ENCODE measurements around the gene GPSM3.
A peak's percentile ranks its signal among the peaks of the same experiment; 100 is the strongest.
"Not testable (repeated sequence)": the region's sequence is repeated elsewhere in the genome, so short reads cannot be mapped to it uniquely, and the experiment has no call there.

Gene GPSM3

DNA sequence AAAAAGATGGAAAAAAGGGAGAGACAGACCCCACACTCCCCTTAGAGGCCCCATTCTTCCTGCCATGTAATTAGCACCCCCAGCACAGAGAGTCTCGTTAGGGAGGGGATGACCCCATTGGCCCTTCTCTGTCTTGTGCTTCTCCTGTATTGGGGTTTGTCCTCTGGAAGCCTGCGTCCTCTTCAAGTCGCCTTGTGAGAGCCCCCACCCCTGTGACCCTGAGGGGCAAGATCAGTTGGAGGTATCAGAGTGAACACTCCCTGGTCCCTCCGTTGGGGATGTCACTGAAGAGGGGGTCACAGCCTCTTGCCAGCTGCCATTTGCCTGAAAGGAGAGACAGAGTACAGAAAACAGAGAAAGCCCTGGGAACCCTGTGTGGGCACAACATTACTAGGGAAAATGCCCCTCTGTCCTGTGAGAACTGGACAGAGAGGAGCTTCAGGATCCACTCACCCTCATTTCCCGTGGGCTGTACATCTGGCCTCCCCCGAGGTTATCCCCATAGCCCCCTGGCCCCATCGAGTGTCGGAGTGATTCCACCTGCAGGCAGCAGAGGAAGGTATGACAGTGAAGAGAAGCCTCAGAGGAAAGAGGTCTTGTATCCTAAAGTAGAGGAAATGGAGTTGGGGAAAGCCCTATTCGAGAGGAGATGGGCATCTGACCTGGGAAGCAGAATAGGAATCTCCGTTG lies 6.1 kb downstream of the GPSM3 start:
- DNase-seq = not testable (repeated sequence)

DNA sequence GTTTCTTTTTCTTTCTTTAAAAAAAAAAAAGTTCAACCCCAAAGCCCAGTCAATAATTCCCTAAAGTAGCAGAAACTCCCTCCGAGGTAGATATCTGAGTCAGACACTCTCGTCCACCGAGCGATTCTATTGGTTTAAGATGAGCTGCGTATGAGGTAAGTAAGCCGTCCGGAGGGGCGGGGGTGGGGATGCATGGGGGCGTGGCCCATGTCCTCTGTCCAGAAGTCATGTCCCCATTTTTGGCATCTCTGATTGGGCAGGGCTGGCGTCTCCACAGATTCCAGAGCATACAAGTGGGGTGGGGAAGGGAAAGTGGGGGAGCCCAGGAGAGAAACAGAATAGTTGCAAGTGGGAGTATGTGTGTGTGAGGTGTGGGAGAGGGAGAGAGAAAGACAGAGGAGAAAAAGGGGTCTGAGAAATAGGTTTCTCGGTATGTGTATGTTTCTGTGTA lies 6.7 kb downstream of the GPSM3 start:
- DNase-seq = peak; percentile 71

DNA sequence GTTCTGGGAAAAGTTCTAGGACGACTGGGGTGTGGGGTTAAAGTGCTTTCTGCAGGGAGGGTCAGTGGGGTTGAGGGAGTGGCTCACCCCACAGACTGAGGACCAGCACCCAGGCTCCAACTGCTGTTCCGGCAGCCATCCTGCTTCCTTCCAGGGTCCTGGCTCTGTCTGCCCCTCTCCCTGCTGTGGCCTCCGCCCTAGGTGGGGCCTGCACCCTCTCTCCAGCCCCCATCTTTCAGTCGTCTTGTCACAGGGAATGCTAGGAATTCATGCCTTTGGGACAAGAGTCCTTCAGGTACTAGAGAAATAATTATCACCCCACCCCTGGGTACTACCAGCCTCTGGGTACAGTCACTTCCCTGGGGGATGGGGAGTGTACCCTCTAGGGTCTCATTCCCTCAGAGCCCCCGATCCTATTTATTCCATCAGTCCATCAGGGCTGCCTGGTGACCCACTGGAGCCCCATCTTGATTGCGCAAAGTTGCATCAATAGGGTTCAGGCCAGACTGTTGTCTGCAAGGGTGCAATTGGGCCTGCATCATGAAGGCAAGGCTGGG lies 8.3 kb downstream of the GPSM3 start, which contains the start of gene AGER:
AGER (minus strand) TSS at position 170 of the 557 bp plus-strand sequence; CDS start at position 139, 31 bp downstream.
- no peak for DNase-seq

DNA sequence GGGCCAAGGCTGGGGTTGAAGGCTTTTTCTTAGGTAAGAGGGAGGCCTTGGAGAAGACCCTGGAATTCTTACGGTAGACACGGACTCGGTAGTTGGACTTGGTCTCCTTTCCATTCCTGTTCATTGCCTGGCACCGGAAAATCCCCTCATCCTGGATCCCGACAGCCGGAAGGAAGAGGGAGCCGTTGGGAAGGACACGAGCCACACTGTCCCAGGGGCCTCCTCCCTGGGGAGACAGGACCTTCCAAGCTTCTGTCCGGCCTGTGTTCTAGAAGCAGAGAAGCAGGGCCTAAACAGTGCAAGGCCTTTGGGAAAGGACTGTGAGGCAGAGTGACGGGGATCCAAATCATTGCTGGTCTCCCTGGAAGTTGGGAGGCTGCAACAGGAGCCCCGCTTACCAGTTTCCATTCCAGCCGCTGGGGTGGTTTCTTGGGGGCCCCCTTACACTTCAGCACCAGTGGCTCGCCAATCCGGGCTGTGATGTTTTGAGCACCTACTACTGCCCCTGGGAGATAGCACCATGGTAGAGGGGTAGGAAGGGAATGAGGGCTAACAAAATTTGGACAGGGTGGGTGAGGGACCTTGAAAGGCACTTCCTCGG lies 8.9 kb downstream of the GPSM3 start:
- no peak for DNase-seq

DNA sequence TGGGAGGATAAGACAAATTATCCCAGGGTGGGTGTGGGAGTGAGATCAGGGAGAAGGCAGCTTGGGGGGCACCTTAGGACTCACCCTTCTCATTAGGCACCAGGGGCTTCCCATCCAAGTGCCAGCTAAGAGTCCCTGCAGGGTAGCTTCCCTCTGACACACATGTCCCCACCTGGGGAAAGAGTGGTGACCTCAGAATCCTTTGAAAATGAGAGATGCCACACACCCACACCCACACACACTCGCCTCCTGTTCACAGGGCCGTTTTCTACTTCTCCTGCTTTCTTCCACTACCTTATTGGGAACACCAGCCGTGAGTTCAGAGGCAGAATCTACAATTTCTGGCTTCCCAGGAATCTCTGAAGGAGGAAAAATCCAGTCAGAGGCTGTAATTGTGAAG lies 9.4 kb downstream of the GPSM3 start:
- no peak for DNase-seq

DNA sequence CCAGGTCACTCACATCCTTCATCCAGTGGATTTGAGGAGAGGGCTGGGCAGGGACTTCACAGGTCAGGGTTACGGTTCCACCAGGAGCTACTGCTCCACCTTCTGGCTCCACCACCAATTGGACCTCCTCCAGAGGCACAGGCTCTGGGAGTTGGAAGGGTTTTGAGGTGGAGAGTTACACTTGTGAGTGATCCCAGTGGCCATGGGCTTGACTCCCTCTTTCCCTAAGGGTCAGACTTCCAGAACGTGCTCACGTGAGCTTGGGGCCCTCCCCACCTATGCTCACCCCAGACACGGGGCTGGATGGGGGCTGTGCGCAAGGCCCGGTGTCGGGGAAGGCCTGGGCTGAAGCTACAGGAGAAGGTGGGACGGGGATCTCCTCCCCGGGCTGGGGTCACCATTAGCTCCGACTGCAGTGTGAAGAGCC lies 9.9 kb downstream of the GPSM3 start:
- no peak for DNase-seq

DNA sequence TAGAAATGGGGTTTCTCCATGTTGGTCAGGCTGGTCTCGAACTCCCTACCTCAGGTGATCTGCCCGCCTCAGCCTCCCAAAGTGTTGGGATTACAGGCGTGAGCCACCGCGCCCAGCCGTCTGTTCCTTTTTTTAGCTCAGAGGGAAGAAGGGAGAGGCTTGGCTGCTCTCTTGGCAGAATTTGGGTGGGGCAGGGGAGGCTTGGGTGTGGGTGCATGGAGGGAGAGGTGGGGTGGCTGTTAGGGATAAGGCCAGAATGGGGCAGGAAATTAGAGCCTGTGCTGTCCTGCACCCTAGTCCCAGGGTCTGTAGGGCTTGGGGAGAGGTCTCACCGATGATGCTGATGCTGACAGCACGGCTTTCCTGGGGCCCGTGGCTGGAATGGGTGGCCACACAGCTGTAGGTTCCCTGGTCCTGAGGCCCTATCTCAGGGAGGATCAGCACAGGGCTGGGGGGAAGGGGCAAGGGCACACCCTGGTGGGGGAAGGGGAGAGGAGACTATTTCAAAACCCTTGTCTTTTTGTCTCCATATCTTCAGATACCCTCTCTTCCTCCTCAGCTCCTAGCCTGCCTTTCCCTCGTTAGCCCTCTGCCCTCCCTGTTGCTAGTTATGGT lies 10.4 kb downstream of the GPSM3 start:
- no peak for DNase-seq

DNA sequence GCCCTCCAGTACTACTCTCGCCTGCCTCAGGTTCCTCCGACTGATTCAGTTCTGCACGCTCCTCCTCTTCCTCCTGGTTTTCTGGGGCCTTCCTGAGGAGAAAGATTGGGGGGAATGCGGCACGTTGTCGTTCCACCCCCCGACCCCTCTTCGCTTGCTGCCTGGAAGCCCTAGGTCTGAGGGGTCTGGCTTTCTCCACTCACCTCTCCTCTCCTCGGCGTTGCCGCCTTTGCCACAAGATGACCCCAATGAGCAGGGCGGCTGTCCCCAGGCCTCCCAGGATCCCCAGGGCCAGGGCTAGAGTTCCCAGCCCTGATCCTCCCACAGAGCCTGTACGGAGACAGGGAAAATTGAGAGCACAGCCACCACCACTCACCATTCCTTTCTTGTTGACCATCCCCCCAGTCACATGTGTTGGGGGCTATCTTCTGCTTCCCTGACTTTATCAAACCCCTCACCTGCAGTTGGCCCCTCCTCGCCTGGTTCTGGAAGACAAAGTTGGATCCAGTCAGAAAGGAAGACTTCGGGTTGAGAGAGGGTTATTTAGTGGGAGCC lies 11.2 kb downstream of the GPSM3 start:
- DNase-seq = no peak

DNA sequence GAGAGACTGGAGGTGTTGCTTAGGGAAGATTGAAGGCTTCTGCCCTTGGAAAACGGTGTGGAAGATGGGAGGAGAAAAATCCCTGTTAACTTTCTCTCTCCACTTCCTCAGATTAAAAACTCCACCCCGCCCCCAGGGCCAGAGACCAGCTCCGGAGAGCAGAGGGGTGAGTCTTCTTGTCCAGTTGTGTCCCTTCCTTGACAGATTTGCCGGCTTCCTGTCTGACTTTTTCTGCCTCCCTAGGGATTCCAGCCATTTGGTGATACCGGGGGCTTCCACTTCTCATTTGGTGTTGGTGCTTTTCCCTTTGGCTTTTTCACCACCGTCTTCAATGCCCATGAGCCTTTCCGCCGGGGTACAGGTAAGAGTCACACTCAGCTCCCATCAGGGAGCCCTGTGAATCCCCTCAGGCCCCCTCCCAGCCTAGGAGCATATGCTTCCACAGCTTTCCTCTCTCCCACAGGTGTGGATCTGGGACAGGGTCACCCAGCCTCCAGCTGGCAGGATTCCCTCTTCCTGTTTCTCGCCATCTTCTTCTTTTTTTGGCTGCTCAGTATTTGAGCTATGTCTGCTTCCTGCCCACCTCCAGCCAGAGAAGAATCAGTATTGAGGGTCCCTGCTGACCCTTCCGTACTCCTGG lies 12.6 kb downstream of the GPSM3 start:
- DNase-seq = no peak

DNA sequence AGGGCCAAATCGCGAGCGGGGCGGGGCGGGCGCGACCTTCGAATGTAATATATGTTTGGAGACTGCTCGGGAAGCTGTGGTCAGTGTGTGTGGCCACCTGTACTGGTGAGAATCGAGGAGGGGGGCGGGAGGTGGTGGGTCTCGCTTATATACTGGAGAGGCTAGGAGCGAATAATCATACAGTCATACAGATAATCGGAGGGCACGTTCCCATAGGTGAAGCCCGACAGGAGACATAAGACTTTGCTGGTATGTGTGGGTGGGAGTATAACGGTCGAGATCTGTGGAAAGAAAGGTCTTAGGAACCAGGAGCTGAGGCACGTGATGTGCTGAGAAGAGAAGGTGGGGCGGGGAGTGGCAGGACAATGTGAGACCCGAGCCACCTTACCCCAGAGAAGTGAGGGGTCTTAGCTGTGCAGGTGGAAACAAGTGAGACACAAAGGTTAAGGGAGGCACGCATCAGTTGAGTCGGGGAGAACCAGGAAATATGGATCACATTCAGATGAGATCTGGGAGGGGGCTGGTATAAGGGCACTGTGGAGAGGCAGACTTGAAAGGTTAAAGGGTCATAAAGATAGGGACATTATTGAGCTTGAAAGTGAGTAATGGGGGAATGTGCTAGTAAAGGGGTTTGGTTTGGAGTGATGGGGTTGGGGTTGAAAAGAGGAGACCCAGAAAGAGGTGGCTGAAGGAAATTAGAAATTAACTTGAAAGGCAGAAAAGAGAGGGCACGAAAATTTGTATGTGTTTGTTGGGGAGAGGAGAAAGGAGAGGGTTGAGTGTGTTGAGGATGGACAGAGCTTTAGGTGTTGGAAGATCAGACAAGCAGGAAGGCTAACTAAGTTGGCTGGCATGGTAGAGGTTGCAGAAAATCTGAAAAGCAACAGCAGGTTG lies 13.6 kb downstream of the GPSM3 start:
- DNase-seq = no peak

DNA sequence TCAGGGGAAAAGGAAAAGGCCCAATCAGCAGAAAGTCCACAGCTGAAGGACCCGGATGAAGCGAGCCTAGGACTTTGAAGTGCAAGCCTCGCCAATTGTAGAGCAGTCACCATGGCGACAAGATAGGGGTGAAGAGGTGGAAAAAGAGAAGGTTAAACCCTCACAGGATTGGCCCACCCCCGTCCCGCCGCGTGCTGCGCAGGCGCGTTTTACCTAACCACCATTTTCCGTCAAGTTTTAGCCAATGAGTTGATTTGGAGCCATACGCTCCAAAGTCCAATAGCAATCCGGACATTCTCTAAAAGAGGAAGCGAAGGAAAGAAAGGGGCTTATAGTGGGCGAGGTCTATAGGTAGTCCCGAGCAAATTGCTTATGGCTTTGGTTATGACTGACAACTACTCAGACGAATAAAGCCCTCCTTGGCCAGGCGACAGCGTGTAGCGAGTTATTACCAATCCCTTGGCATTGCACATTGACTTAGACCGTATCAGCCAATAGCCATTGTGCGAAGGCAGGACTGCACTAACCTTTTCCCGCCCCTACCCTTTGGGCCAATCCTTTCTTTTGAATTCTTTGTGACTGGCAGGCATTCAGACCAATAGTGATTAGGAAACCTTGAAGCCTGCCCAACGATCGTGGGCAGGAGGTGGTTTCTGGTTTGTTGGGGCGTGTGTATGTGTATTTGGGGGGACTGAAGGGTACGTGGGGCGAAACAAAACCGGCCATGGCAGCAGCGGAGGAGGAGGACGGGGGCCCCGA lies 14.5 kb downstream of the GPSM3 start, which contains the start of gene RNF5:
RNF5 (plus strand) TSS at position 618 of the 759 bp plus-strand sequence; CDS start at position 725, 107 bp downstream.
- peak; percentile 100 for DNase-seq

DNA sequence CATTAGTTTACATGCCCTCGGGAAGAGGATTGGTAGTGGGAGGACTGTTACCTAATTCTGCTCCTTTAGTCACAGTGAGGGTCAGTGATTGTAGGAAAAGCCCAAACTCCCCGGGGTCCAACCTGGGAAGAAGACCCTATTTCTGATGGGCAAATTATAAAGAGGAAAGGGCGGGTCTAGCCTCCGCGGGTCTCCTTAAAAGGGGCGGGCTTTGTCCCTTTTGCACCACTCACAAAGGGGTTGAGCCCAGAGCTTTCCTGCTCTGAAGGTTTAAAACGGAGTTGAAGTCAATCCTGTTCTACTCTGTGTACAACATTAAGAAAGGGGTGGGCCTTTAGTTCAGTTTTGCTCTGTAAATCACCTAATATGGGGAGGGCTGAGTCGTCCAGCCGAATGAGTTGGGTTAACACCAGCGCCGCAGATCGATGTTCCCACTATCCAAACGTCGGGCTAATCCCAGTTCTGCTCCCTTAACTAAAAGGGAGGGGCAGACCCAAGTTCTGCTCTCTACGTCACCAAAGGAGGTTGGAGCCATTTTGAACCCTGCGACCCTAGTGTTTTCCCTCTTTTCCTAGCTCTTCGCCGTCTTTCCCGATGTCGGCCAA lies 15.2 kb downstream of the GPSM3 start:
- DNase-seq = peak; percentile 43

DNA sequence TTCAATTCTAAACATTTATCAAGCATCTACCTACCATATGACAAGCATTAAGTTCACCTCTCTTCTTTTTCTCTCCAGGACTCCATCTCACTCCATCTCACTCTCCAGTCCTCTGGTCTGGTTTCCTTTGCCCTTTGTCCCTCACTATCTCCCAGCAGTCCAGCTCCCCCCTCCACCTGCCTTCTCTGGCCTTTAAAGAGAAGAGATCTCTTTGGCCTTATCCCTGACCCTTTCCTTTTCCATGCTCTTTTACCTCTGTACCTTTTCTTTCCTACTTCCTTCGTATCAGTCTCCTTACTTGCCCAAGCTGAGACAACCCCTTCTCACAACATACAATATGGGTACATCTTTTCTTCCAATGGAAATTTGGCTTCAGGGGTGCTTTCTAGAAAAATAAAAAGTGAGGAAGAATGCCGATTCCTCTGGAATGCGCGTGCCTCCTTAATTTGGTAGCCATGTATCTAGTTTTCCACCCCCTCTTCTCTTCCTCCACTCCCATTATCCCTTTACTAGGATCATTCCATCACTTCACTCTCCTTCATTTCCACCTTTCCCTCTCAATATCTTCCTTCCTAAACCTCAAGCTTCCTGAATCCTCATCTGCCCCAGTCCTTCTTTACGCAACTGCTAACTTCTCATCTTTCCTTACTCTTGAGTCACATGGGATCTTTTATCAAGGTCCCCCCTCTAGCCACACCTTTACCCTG lies 15.8 kb downstream of the GPSM3 start:
- DNase-seq = no peak

DNA sequence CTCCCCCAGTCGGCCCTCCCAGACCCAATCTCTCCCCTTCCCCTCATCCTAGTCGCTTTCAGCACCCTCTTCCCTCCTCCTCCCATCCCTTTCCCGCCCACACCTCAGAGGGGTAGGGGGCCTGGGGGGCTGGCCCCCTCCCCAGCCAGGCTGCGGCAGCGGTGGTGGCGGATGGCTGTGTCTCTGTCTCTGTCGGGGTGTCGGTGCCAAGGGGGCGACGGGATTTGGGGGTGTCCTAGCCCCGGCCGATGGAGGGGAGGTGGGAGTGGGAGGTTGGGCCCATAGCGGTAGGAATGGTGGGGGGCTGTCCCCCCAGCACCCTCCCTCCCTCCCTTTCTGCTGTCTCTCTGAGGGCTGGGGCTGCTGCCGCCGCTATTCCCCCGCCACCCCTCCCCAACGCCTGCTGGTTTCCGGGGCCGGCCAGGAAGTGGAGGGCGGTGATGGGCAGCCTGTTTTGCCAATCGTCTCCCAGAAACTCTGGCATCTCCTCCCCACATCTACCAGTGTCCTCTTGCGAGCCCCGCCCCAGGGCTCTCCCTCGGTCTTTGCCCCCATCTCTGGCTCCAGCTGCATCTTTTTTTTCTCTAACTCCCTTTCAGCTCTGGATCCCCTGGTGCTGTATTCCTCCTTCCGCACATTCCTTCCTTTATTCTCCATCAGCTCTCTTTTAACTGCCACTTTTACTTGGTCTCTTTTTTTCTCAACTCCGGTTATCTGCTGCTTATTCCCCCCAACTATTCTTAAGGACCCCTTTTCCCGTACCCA lies 16.6 kb downstream of the GPSM3 start, which contains the start of gene AGPAT1:
AGPAT1 (minus strand) TSS at position 374 of the 765 bp plus-strand sequence. CDS start 4,588 bp downstream, outside the sequence.
- DNase-seq = peak; percentile 92

DNA sequence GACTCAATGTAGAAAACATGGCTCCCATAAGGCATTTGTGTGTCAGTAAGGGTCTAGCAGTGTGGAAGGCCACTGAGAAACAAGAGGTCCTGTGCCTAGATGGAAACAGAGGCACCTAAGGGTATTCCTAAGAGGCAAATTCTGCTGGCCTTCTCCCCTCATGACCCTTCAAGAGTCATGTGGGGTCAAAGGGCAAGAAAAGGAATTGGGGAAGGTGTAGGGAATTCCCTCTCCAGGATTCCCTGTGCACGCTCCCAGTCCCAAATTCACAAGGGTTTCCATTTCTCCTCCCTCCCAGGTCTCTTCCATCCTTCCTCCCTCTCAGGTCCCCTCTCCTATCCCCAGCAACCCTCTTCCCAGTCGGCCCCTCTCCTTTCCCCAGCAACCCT lies 17.1 kb downstream of the GPSM3 start:
- no peak for DNase-seq

DNA sequence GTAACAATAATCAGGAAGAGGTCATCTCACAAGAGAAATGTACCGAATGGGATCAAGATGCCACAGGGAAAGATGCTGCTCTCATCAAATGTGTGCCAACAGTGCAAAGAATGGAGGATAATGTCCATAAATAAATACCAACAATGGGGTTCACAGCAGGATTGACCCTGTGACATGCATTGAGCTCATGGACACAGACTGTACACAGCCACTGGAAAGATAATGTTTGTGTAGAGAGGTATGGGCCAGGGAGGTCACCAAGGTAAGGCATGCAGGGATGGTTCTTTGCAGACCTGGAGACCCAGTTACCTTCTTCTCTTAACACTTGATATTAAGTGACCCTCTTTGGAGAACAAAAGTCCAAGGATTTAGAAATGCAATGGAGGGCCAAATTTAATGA lies 18.0 kb downstream of the GPSM3 start:
- DNase-seq = no peak

DNA sequence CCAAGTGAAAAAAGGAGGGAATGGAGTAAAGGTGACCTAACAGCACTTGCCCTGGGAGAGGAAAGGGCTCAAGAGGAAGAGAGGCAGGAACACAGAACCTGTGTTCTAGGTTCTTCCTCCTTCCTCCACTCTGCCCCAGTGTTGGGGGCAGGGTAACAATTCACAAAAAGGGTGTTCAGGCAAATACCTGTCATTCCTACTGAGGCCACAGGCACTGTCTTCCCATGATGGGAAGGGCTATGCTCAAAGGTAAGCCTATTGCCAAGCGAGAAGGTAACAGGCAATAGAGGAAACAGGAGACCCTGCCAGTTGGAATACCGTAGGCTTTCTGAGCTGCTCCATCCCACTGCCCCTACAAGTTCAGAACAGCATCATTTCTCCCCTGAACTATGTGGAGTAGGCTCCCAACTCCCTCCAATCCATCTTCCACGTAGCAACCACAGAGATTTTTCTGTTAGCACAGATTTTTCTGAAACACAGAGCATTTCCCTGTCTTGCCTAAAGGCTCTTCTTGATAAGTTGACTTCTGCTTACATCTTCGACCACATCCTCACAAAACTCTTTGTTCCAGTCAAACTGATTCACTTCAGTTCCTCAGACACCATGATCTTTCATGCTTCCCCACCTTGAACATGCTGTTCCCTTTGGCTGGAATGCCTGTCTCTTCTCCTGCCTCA lies 19.3 kb downstream of the GPSM3 start:
- no peak for DNase-seq

DNA sequence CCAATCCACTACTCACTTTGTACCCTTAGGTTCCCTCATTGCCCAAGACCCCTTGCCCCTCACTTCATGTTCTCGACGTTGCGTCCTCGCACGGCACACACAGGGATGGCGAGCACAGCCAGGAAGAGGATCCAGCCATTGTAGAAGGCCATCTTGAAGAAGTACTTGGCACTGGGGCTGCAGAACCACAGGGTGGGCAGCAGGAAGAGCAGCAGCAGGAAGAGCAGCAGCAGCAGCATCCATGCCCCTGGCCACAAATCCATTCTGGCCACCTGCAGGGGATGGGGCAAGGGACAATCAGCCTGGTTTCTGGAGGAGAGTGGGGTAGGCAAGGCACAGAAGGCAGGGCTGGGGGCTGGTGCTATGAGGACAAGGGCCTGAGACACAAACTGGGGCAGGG lies 21.2 kb downstream of the GPSM3 start:
- DNase-seq = no peak
